ENCODE data around the gene LAMTOR3.
A peak's percentile ranks its signal among the peaks of the same experiment; 100 is the strongest.

The LAMTOR3 gene, protein sequence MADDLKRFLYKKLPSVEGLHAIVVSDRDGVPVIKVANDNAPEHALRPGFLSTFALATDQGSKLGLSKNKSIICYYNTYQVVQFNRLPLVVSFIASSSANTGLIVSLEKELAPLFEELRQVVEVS

GRCh38 chr4:99894161-99894997 is at the start of gene LAMTOR3:
Gene LAMTOR3, minus strand, starts transcription at chr4:99894427. Its CDS starts 464 bp downstream, at chr4:99893963.
- Mint-ChIP-seq H3K4me3 (peak within 1 kb of the TSS; percentile 99), H3K27ac (peak within 1 kb of the TSS; percentile 96), H3K27me3 (no peaks in the 10 kb centered on the region), H3K36me3 (peaks cover 2% of the 10 kb centered on the region), H3K9me3 (ENCODE audit: low read depth) (no peaks in the 10 kb centered on the region), H3K4me1 (ENCODE audit: low read depth) (peaks cover 42% of the 10 kb centered on the region)

GRCh38 chr4:99938243-99938753 is 44.1 kb upstream of the LAMTOR3 start:
- H3K4me1 Mint-ChIP-seq (ENCODE audit: low read depth): peaks cover 38% of the 10 kb centered on the region
- no peak overlapping the region for H3K27ac Mint-ChIP-seq
- peaks cover 23% of the 10 kb centered on the region for H3K36me3 Mint-ChIP-seq
- no peaks in the 10 kb centered on the region for H3K27me3 Mint-ChIP-seq
- peaks cover 5% of the 10 kb centered on the region for H3K9me3 Mint-ChIP-seq (ENCODE audit: low read depth)
- no peak overlapping the region for H3K4me3 Mint-ChIP-seq

DNA sequence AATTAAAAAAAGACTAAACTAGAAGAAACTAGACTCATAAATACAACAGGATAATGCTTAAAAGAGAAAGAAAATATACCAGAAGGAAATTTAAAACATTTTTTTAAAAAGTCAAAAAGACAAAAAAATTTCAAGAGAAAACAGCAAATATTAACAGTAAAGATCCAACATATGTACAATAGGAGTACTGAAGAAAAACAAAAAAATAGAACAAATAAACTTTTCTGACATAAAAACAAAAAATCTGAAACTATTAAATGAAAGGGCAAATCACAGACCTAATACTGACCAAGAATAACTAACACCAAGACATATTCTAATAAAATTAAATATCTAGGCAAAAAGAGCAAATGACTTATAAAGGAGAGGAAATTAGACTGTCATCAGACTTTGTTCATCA is 40.7 kb upstream of the LAMTOR3 start:
- H3K4me3 Mint-ChIP-seq: no peak overlapping the region
- H3K36me3 Mint-ChIP-seq: peaks cover 25% of the 10 kb centered on the region
- no peaks in the 10 kb centered on the region for H3K27me3 Mint-ChIP-seq
- H3K4me1 Mint-ChIP-seq (ENCODE audit: low read depth): peaks cover 41% of the 10 kb centered on the region
- peak overlapping the region; percentile 10 for H3K27ac Mint-ChIP-seq
- H3K9me3 Mint-ChIP-seq (ENCODE audit: low read depth): peaks cover 5% of the 10 kb centered on the region

DNA sequence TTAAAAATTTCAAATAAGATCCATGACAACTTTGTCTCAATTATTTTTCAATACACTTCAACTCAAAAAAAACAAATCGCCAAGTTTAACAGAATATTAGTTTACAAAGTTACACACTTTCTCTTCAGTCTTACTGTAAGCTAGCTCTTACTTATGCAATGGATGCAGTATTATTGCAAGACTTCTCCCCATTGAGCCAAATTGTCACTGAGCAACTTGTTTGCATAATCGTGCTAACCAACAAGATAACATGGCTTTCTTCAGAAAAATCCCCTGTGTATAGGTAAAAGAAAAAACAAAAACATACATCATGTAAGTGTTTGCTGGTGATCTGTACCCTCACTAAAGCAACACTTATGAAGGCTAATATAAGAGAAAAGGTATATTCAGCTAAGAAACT is 33.3 kb upstream of the LAMTOR3 start:
- H3K27ac Mint-ChIP-seq: no peak overlapping the region
- H3K27me3 Mint-ChIP-seq: no peaks in the 10 kb centered on the region

GRCh38 chr4:99921174-99921573 is 26.9 kb upstream of the LAMTOR3 start:
- Mint-ChIP-seq H3K36me3 (peaks cover 16% of the 10 kb centered on the region), H3K4me3 (peak overlapping the region; percentile 4), H3K4me1 (ENCODE audit: low read depth) (peaks cover 30% of the 10 kb centered on the region), H3K9me3 (ENCODE audit: low read depth) (no peaks in the 10 kb centered on the region), H3K27me3 (no peaks in the 10 kb centered on the region), H3K27ac (peak overlapping the region; percentile 34)

More for the DNA sequence above, 33.3 kb upstream of the LAMTOR3 start:
- Mint-ChIP-seq H3K36me3 (peaks cover 10% of the 10 kb centered on the region), H3K4me3 (no peak overlapping the region), H3K4me1 (ENCODE audit: low read depth) (peaks cover 47% of the 10 kb centered on the region), H3K9me3 (ENCODE audit: low read depth) (no peaks in the 10 kb centered on the region)

GRCh38 chr4:99918656-99919055 is 24.4 kb upstream of the LAMTOR3 start:
- Mint-ChIP-seq H3K27me3 (no peaks in the 10 kb centered on the region), H3K4me1 (ENCODE audit: low read depth) (peaks cover 32% of the 10 kb centered on the region), H3K9me3 (ENCODE audit: low read depth) (no peaks in the 10 kb centered on the region), H3K4me3 (no peak overlapping the region), H3K36me3 (peaks cover 23% of the 10 kb centered on the region), H3K27ac (no peak overlapping the region)

DNA sequence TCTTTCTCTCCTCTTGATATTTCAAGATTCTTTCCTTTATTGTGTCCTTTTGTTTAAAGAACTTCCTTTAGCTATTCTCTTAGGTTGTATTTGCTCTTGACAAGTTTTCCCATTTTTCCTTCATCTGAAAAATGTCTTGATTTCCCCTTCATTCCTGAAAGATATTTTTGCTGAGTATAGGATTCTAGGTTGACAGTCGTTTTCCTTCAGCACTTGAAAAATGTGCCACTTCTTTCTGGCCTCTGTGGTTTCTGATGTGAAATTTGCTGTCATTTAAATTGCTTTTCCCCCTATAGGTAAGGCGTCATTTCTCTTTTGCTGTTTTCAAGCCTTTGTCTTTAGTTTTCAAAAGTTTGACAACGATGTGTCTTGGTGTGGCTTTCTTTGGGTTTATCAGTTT is 23.3 kb upstream of the LAMTOR3 start:
- H3K27me3 Mint-ChIP-seq: no peaks in the 10 kb centered on the region
- peaks cover 31% of the 10 kb centered on the region for H3K4me1 Mint-ChIP-seq (ENCODE audit: low read depth)
- H3K27ac Mint-ChIP-seq: no peak overlapping the region
- peaks cover 25% of the 10 kb centered on the region for H3K36me3 Mint-ChIP-seq
- no peaks in the 10 kb centered on the region for H3K9me3 Mint-ChIP-seq (ENCODE audit: low read depth)
- no peak overlapping the region for H3K4me3 Mint-ChIP-seq

DNA sequence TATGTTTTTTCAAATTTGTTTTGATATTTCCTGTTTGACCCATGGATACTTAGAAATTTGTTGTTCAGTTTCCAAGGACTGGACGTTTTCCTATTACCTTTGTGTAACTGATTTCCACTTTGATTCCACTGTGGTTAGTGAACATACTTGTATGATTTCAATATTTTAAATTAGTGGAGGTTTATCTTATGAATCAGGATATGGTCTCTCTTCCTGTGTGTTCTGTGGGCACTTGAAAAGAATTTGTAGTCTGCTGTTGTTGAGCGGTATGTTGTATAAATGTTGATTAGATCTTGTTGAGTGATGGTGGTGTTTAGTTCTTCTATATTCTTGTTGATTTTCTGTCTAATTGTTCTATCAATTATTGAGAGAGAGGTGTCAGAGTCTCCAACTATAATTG is 21.2 kb upstream of the LAMTOR3 start:
- Mint-ChIP-seq H3K27ac (peak overlapping the region; percentile 6), H3K9me3 (ENCODE audit: low read depth) (no peaks in the 10 kb centered on the region), H3K27me3 (no peaks in the 10 kb centered on the region), H3K4me3 (no peak overlapping the region), H3K4me1 (ENCODE audit: low read depth) (peaks cover 23% of the 10 kb centered on the region), H3K36me3 (peaks cover 25% of the 10 kb centered on the region)

DNA sequence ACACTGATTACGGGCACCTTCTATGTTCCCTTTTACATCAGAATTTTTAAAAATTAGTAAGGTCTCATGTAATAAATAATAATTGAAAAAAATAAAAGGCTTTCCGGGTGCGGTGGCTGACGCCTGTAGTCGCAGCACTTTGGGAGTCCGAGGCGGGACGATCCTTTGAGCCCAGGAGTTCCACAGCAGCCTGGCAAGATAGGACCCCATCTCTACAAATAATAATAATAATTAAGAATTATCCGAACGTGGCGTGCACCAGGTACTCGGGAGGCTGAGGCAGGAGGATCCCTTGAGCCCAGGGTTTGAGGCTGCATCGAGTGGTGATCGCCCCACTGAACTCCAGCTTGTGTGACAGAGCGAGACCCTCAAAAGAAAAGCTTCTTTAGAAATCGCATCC is 771 bp upstream of the LAMTOR3 start:
- Mint-ChIP-seq H3K27me3 (no peaks in the 10 kb centered on the region), H3K4me3 (peak overlapping the region; percentile 99), H3K9me3 (ENCODE audit: low read depth) (no peaks in the 10 kb centered on the region), H3K27ac (peak overlapping the region; percentile 79), H3K36me3 (peaks cover 4% of the 10 kb centered on the region), H3K4me1 (ENCODE audit: low read depth) (peaks cover 40% of the 10 kb centered on the region)

DNA sequence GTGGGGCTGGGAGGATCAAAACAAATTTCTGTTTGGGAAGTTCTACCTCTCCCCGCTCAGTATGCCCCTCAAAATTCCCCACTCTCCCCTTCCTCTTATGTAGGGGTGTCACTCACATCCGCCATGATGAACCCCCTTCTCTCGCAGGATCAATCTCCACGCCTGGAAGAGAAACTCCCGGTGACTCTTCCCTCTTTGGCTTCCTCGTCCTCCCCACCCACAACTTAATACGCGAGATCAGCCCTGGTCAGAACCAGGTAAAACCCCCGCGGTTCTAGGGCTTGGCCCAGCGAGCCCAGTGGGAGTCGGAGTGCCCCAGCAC is 427 bp downstream of the LAMTOR3 start:
- Mint-ChIP-seq H3K4me1 (ENCODE audit: low read depth) (peaks cover 45% of the 10 kb centered on the region), H3K27ac (peak overlapping the region; percentile 96), H3K9me3 (ENCODE audit: low read depth) (no peaks in the 10 kb centered on the region), H3K4me3 (peak overlapping the region; percentile 99), H3K27me3 (no peaks in the 10 kb centered on the region), H3K36me3 (peaks cover 4% of the 10 kb centered on the region)

- Mint-ChIP-seq H3K36me3 (peaks cover 4% of the 10 kb centered on the region), H3K4me3 (peak overlapping the region; percentile 99), H3K27ac (peak overlapping the region; percentile 80), H3K4me1 (ENCODE audit: low read depth) (peaks cover 49% of the 10 kb centered on the region), H3K9me3 (ENCODE audit: low read depth) (no peaks in the 10 kb centered on the region), H3K27me3 (no peaks in the 10 kb centered on the region)
These were observed 1.2 kb downstream of the LAMTOR3 start for GRCh38 chr4:99893029-99893428.

DNA sequence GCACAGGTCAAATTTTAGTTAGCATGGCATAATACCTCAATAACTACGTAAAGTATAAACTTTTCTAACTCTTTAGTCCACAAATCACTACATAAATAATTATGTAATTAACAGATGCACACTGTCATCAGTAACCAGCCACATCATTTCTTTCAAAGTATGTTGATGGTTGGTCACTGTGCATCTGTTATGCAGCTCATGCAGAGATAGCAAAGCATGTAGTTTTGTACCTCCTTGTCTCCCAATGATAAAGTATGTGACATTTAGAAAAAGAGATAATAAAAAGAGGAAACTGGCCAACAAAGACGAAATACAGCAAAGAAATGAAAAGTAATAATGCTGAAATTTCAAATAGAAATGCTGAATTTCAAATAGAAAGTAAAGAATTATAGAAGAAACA is 2.9 kb downstream of the LAMTOR3 start:
- Mint-ChIP-seq H3K4me1 (ENCODE audit: low read depth) (peaks cover 52% of the 10 kb centered on the region), H3K27ac (peak overlapping the region; percentile 41), H3K36me3 (peaks cover 4% of the 10 kb centered on the region), H3K9me3 (ENCODE audit: low read depth) (no peaks in the 10 kb centered on the region), H3K4me3 (no peak overlapping the region), H3K27me3 (no peaks in the 10 kb centered on the region)

DNA sequence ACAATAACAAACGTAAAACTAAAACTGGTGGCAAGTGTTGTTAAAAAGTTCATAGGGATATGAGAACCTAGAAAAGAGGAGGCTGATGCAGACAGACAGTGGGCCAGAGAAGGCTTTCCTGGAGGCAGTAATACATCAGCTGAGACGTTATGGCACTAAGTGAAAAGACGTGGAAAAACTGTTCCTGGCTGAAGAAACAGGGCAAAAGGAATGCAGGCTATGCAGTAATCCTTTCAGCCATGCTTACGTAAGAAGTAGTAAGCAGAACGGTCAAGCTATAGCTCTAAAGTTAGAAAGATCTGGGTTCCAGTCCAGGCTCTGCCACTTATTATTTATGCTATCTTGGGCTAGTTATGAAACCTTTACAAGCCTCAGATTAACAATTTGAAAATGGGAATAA is 6.4 kb downstream of the LAMTOR3 start:
- Mint-ChIP-seq H3K4me1 (ENCODE audit: low read depth) (peaks cover 32% of the 10 kb centered on the region), H3K27me3 (no peaks in the 10 kb centered on the region), H3K9me3 (ENCODE audit: low read depth) (no peaks in the 10 kb centered on the region), H3K36me3 (peaks cover 7% of the 10 kb centered on the region), H3K4me3 (no peak overlapping the region), H3K27ac (peak overlapping the region; percentile 46)

GRCh38 chr4:99886146-99886545 is 8.1 kb downstream of the LAMTOR3 start:
- Mint-ChIP-seq H3K4me1 (ENCODE audit: low read depth) (peaks cover 21% of the 10 kb centered on the region), H3K27me3 (no peaks in the 10 kb centered on the region)

DNA sequence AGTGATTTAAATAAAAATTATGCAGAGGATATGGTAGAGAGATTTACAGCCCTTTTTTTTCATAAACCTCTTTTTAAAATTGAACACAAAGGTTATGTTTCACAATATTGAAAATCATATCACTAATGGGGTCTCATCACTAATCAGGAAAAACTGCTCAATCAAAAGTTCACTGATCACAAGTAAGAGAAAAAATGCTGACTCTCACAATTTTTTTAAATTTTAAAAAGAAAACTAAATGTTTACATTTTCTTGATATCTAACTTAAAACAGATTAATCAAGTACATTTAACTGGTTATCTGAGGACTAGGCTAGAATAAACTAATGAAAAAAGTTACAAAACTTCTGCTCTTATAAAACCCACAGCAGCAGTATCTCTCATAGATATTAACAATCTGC is 8.5 kb downstream of the LAMTOR3 start:
- H3K36me3 Mint-ChIP-seq: peaks cover 5% of the 10 kb centered on the region
- H3K9me3 Mint-ChIP-seq (ENCODE audit: low read depth): no peaks in the 10 kb centered on the region
- H3K27me3 Mint-ChIP-seq: no peaks in the 10 kb centered on the region
- peaks cover 16% of the 10 kb centered on the region for H3K4me1 Mint-ChIP-seq (ENCODE audit: low read depth)
- no peak overlapping the region for H3K4me3 Mint-ChIP-seq
- no peak overlapping the region for H3K27ac Mint-ChIP-seq

More at GRCh38 chr4:99886146-99886545, 8.1 kb downstream of the LAMTOR3 start:
- Mint-ChIP-seq H3K27ac (no peak overlapping the region), H3K36me3 (peaks cover 5% of the 10 kb centered on the region), H3K4me3 (no peak overlapping the region), H3K9me3 (ENCODE audit: low read depth) (no peaks in the 10 kb centered on the region)
